Activated naive CD4-positive, alpha-beta T cell treated with anti-CD3 and anti-CD28 coated beads for 36 hours (primary cell): ENCODE measurements around the gene CTAGE8. TPM values are rescaled to one million over a fixed set of nuclear protein-coding genes. Genes with fewer than 3 reads are reported as not detected.

ENCODE experiments used
- total RNA-seq, 2 experiments: library from RNA; stranded (reverse); gene quantifications; one replicate each; pipeline ENCODE4 v1.2.3, GENCODE V29; 2021

CTAGE8 gene
- total RNA-seq, 2 experiments from 2014 or later: 1.3 to 1.5 TPM

Other genes with a start within 250 kb of the CTAGE8 start
- not detected for gene OR2A5, start 220.3 kb downstream of the CTAGE8 start, total RNA-seq
- not detected for gene OR2A25, start 199.5 kb downstream of the CTAGE8 start, total RNA-seq
- not detected for gene OR2A12, start 183.0 kb downstream of the CTAGE8 start, total RNA-seq
- gene OR2A2, start 159.7 kb downstream of the CTAGE8 start, total RNA-seq: not detected
- gene OR2A14, start 146.1 kb downstream of the CTAGE8 start, total RNA-seq: not detected
- 1 to 10 TPM; 1.5 to 2.2 TPM for gene CTAGE4, start 85.8 kb downstream of the CTAGE8 start, total RNA-seq
- gene ARHGEF35, start 73.5 kb downstream of the CTAGE8 start, total RNA-seq: 1 to 10 TPM; 6.5 to 7.6 TPM
- not detected for gene OR2A42, start 29.7 kb downstream of the CTAGE8 start, total RNA-seq
- 1 to 10 TPM; 1.2 to 1.6 TPM for gene OR2A7, start 4.5 kb downstream of the CTAGE8 start, total RNA-seq
- gene OR2A1, start 43.1 kb upstream of the CTAGE8 start, total RNA-seq: not detected
- gene ARHGEF5, start 86.1 kb upstream of the CTAGE8 start, total RNA-seq: 10 to 100 TPM; 15.4 to 17.6 TPM
- gene NOBOX, start 134.4 kb upstream of the CTAGE8 start, total RNA-seq: not detected